Measurements from ENCODE around the gene MTURN. TPM values are rescaled to one million over a fixed set of nuclear protein-coding genes. Genes with fewer than 3 reads are reported as not detected.

Gene MTURN
- total RNA-seq, 1 experiment from 2014 or later = 7.5 TPM

DNA sequence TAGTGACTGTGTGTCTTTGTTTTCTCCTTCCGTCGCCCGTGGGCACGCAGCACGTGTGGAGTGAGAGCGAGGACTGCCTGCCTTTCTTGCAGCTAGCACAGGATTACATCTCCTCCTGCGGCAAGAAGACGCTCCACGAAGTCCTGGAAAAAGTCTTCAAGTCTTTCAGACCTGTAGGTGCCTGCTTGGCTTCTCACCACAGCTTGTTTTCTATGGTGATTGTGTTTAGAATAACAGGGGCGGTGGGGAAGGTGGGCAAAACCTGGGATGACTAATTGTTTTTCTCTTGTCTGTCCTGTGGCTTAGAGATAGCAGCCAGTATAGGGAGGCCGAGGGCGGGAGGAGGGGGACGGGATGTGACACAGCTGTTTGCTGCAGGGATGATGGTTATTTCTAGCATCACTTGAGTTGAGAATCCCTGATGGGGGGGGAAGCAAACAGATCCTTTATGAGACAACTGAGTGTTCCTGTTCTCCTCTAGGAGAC lies 11.4 kb downstream of the MTURN start:
- TF ChIP-seq, protein P1, sequence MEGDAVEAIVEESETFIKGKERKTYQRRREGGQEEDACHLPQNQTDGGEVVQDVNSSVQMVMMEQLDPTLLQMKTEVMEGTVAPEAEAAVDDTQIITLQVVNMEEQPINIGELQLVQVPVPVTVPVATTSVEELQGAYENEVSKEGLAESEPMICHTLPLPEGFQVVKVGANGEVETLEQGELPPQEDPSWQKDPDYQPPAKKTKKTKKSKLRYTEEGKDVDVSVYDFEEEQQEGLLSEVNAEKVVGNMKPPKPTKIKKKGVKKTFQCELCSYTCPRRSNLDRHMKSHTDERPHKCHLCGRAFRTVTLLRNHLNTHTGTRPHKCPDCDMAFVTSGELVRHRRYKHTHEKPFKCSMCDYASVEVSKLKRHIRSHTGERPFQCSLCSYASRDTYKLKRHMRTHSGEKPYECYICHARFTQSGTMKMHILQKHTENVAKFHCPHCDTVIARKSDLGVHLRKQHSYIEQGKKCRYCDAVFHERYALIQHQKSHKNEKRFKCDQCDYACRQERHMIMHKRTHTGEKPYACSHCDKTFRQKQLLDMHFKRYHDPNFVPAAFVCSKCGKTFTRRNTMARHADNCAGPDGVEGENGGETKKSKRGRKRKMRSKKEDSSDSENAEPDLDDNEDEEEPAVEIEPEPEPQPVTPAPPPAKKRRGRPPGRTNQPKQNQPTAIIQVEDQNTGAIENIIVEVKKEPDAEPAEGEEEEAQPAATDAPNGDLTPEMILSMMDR (IDR thresholded peaks at IDR 0.05; ENCODE audit: unreplicated experiment) = no peak
- peaks cover 8% of the 10 kb centered on the region for H3K36me3 Mint-ChIP-seq (ENCODE audit: insufficient read depth, unreplicated experiment)
- H3K4me3 Mint-ChIP-seq (ENCODE audit: unreplicated experiment) = no peak overlapping the region
- ChIA-PET POLR2A (no interaction called here), CTCF (interaction anchor here (1.3 kb wide), 1 partner anchor 9 kb away, joined by 3 read pairs; no protein-coding TSS in a partner anchor)
- no peak overlapping the region for H3K27ac Mint-ChIP-seq (ENCODE audit: low read depth, unreplicated experiment)
- H3K27me3 Mint-ChIP-seq (ENCODE audit: insufficient read depth, unreplicated experiment) = no peaks in the 10 kb centered on the region
- no peak for DNase-seq (ENCODE audit: unreplicated experiment)
- no TSS peak for BruUV-seq (replicated peaks)
- peaks cover 28% of the 10 kb centered on the region for H3K4me1 Mint-ChIP-seq (ENCODE audit: insufficient read depth, unreplicated experiment)
- no peaks in the 10 kb centered on the region for H3K9me3 Mint-ChIP-seq (ENCODE audit: unreplicated experiment)
- intact Hi-C loops (cut with micrococcal nuclease) = no loop called here

DNA sequence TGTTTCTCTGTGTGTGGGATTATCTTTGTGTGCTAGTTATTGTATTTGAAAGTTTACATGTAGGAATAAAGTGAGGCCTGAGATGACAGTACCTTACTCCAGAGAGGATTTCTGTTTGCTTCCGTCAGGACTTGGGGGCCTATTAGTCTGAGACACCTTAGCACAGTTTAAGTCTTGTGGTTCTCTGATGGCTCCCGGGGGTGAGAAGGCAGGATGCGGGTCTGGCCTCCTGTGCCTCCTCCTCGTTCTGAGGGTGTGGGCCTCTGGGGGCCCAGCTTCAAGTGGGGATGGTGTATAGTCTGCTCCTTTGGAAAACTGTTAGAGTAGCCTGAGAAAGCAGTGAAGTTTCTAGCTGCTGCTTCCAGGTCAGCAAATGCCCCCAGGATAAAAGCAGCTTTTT lies 12.4 kb downstream of the MTURN start:
- ChIA-PET CTCF (interaction anchor here (1.0 kb wide), 1 partner anchor 13 kb away, joined by 3 read pairs; no protein-coding TSS in a partner anchor), POLR2A (interaction anchor here (0.6 to 0.7 kb wide), 2 partner anchors 21 to 330 kb away, joined by 3 to 4 read pairs; no protein-coding TSS in a partner anchor)
- H3K27me3 Mint-ChIP-seq (ENCODE audit: insufficient read depth, unreplicated experiment) = no peaks in the 10 kb centered on the region
- peaks cover 8% of the 10 kb centered on the region for H3K36me3 Mint-ChIP-seq (ENCODE audit: insufficient read depth, unreplicated experiment)
- H3K4me3 Mint-ChIP-seq (ENCODE audit: unreplicated experiment) = no peak overlapping the region
- peaks cover 25% of the 10 kb centered on the region for H3K4me1 Mint-ChIP-seq (ENCODE audit: insufficient read depth, unreplicated experiment)
- H3K27ac Mint-ChIP-seq (ENCODE audit: low read depth, unreplicated experiment) = no peak overlapping the region
- BruUV-seq (replicated peaks) = no TSS peak
- H3K9me3 Mint-ChIP-seq (ENCODE audit: unreplicated experiment) = no peaks in the 10 kb centered on the region
- intact Hi-C loops (cut with micrococcal nuclease) = no loop called here
- no peak for DNase-seq (ENCODE audit: unreplicated experiment)
- TF ChIP-seq, protein P1 (IDR thresholded peaks at IDR 0.05; ENCODE audit: unreplicated experiment) = no peak

DNA sequence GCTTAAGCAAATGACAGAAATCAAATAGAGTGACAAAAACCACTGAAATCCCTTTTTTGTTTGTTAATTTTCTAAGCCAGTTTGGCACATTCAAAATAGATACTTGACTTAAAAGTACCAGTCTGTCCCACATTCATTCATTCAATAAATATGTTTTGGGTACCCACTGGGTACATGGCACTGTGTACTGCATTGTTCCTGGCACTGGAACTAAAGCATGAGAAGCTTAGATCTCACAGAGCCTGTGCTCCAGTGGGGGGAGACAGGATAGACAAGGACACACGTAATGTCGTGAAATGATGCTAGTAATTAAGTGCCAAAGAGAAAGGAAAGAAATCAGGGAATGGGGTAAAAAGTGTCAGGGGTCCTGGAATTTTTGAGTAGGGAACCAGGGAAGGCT lies 13.0 kb downstream of the MTURN start:
- H3K4me3 Mint-ChIP-seq (ENCODE audit: unreplicated experiment) = no peak overlapping the region
- no TSS peak for BruUV-seq (replicated peaks)
- TF ChIP-seq, protein P1 (IDR thresholded peaks at IDR 0.05; ENCODE audit: unreplicated experiment) = no peak
- ChIA-PET CTCF (interaction anchor here (1.0 kb wide), 1 partner anchor 13 kb away, joined by 3 read pairs; no protein-coding TSS in a partner anchor), POLR2A (interaction anchor here (0.6 to 0.7 kb wide), 2 partner anchors 20 to 329 kb away, joined by 3 to 4 read pairs; no protein-coding TSS in a partner anchor)
- peaks cover 8% of the 10 kb centered on the region for H3K36me3 Mint-ChIP-seq (ENCODE audit: insufficient read depth, unreplicated experiment)
- no peak for DNase-seq (ENCODE audit: unreplicated experiment)
- no peaks in the 10 kb centered on the region for H3K9me3 Mint-ChIP-seq (ENCODE audit: unreplicated experiment)
- intact Hi-C loops (cut with micrococcal nuclease) = no loop called here
- no peaks in the 10 kb centered on the region for H3K27me3 Mint-ChIP-seq (ENCODE audit: insufficient read depth, unreplicated experiment)
- peaks cover 19% of the 10 kb centered on the region for H3K4me1 Mint-ChIP-seq (ENCODE audit: insufficient read depth, unreplicated experiment)
- no peak overlapping the region for H3K27ac Mint-ChIP-seq (ENCODE audit: low read depth, unreplicated experiment)

DNA sequence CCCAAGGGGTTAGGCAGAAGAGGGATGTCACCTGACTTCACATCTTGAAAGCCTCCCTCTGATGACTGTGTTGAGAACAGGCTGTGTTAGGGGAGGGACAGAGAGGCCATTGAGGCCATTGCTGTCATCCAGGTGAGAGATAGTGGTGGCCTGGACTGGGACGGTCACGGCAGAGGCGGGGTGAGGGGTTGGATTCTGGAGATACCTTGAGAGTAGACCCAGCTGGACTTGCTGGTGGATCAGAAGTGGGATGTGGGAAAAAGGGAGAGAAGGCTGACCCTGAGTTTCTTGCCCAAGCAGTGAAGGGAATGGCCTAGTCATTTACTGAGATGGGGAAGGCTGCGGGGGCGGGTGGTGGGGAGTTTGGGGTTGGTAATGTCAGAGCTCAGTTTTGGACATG lies 13.6 kb downstream of the MTURN start:
- peaks cover 8% of the 10 kb centered on the region for H3K36me3 Mint-ChIP-seq (ENCODE audit: insufficient read depth, unreplicated experiment)
- no peaks in the 10 kb centered on the region for H3K9me3 Mint-ChIP-seq (ENCODE audit: unreplicated experiment)
- ChIA-PET POLR2A (no interaction called here), CTCF (interaction anchor here (1.1 kb wide), 1 partner anchor 12 kb away, joined by 3 read pairs; no protein-coding TSS in a partner anchor)
- H3K4me3 Mint-ChIP-seq (ENCODE audit: unreplicated experiment) = no peak overlapping the region
- BruUV-seq (replicated peaks) = no TSS peak
- no peak overlapping the region for H3K27ac Mint-ChIP-seq (ENCODE audit: low read depth, unreplicated experiment)
- TF ChIP-seq, protein P1 (IDR thresholded peaks at IDR 0.05; ENCODE audit: unreplicated experiment) = no peak
- no peaks in the 10 kb centered on the region for H3K27me3 Mint-ChIP-seq (ENCODE audit: insufficient read depth, unreplicated experiment)
- DNase-seq (ENCODE audit: unreplicated experiment) = no peak
- H3K4me1 Mint-ChIP-seq (ENCODE audit: insufficient read depth, unreplicated experiment) = peaks cover 13% of the 10 kb centered on the region
- intact Hi-C loops (cut with micrococcal nuclease) = no loop called here
